GM21619 (cell line): ENCODE results near the gene PLVAP.

Experiments
- ATAC-seq: cut with Tn5 transposase; IDR thresholded peaks from one replicate; pipeline ENCODE4 v1.9.1; 2021; ENCODE audit not compliant: unreplicated experiment

The PLVAP gene

GRCh38 chr19:17304386-17305215 lies 72.5 kb downstream of the PLVAP start:
- ATAC-seq: no peak

GRCh38 chr19:17303940-17304267 lies 73.2 kb downstream of the PLVAP start:
- no peak for ATAC-seq

- ATAC-seq: peak; percentile 52
Observed at GRCh38 chr19:17303167-17303939, 73.8 kb downstream of the PLVAP start, which contains the start of gene ABHD8. Gene ABHD8 (minus strand): TSS chr19:17303425. CDS start chr19:17301616, 1,809 bp downstream.

- ATAC-seq: no peak
Observed at GRCh38 chr19:17302391-17303166, 74.6 kb downstream of the PLVAP start.
